Mesothelial cell of epicardium (in vitro differentiated cells): Measurements from ENCODE around the gene GTF3A. TPM values are rescaled to one million over a fixed set of nuclear protein-coding genes. Genes with fewer than 3 reads are reported as not detected.

Source experiments
- DNase-seq, 2 experiments: peaks; one replicate each; pipeline ENCODE4 v3.0.0; 2021; ENCODE audit warnings: low spot score in 2 of 2; ENCODE audit not compliant: unreplicated experiment in 2 of 2
- H3K27ac Mint-ChIP-seq: 2 replicates; pipeline ENCODE4 v1.8.0; 2021; ENCODE audit warnings: mixed read lengths
- H3K27me3 Mint-ChIP-seq: 2 replicates; pipeline ENCODE4 v1.8.0; 2021; ENCODE audit warnings: low read depth, mixed read lengths
- H3K36me3 Mint-ChIP-seq: 2 replicates; pipeline ENCODE4 v1.8.0; 2021; ENCODE audit warnings: mixed read lengths
- H3K4me1 Mint-ChIP-seq: 2 replicates; pipeline ENCODE4 v1.8.0; 2021; ENCODE audit warnings: mixed read lengths
- H3K4me3 Mint-ChIP-seq: 2 replicates; pipeline ENCODE4 v1.8.0; 2021; ENCODE audit warnings: mild to moderate bottlenecking, moderate library complexity, mixed read lengths
- H3K9me3 Mint-ChIP-seq: 2 replicates; pipeline ENCODE4 v1.8.0; 2021; ENCODE audit warnings: mixed read lengths
- CTCF ChIP-seq: fragments of 200-600 bp; sonication (generic); IDR thresholded peaks from one replicate; pipeline ENCODE4 v1.5.0; 2021; ENCODE audit warnings: antibody characterized with exemption; ENCODE audit not compliant: unreplicated experiment
- total RNA-seq: library from RNA; stranded (reverse); gene quantifications from 3 replicates; pipeline ENCODE4 v1.2.1, GENCODE V29; 2021

Gene GTF3A
- total RNA-seq, 1 donor from 2014 or later = 48.6 TPM

- Mint-ChIP-seq H3K9me3 (peaks cover 8% of the 10 kb centered on the region), H3K4me1 (peaks cover 22% of the 10 kb centered on the region), H3K27ac (no peak overlapping the region), H3K4me3 (no peak overlapping the region), H3K36me3 (no peaks in the 10 kb centered on the region), H3K27me3 (peaks cover 20% of the 10 kb centered on the region)
- peak; percentile 37 for TF ChIP-seq CTCF
- DNase-seq = no peak
Observed at GRCh38 chr13:27406178-27406939, 18.1 kb upstream of the GTF3A start.

DNA sequence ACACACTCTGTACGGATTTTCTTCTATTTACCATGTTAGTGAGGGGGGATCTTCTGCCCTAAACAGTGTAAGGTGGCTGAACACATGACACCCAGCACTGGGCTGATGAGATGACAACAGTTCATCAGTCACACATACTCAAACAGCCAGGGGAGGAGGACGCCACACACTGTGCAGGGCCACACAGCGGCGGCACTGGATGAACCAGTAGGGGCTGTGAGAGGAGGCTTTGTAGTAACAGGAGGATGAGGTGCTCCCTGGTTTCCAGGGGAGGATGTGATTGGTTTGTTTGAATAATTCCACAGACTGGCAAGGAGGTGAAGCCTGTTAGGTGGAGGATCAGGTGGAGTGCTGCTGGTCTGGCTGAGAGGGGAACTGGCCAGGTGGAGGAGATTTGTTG, 16.3 kb upstream of the GTF3A start:
- Mint-ChIP-seq H3K4me1 (peaks cover 16% of the 10 kb centered on the region), H3K36me3 (no peaks in the 10 kb centered on the region), H3K27ac (no peak overlapping the region), H3K4me3 (no peak overlapping the region), H3K27me3 (peaks cover 36% of the 10 kb centered on the region), H3K9me3 (peaks cover 8% of the 10 kb centered on the region)
- TF ChIP-seq CTCF = no peak
- no peak for DNase-seq

GRCh38 chr13:27409013-27409412, 15.4 kb upstream of the GTF3A start:
- H3K36me3 Mint-ChIP-seq = no peaks in the 10 kb centered on the region
- H3K27ac Mint-ChIP-seq = no peak overlapping the region
- H3K27me3 Mint-ChIP-seq = peaks cover 43% of the 10 kb centered on the region
- no peak for DNase-seq
- peaks cover 8% of the 10 kb centered on the region for H3K9me3 Mint-ChIP-seq
- peaks cover 6% of the 10 kb centered on the region for H3K4me1 Mint-ChIP-seq
- TF ChIP-seq CTCF = no peak
- no peak overlapping the region for H3K4me3 Mint-ChIP-seq

DNA sequence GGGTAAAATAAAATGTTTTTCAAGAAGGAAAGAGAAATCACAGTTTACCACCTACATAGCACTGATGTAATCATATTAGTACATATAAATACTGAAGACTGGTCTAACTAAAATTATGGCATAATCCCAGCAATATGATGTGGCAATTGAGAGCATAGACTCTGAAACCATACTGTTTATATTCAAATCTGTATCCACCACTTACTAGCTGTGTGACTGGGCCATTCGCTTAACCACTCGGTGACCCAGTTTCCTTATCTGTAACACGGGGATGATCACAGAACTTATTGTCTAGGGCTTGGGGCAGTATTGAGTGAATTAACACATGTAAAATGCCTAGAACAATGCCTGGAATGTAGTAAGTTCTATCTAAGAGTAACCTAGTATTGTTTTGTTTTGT, 13.1 kb upstream of the GTF3A start:
- H3K27ac Mint-ChIP-seq = no peak overlapping the region
- no peak overlapping the region for H3K4me3 Mint-ChIP-seq
- H3K27me3 Mint-ChIP-seq = peaks cover 64% of the 10 kb centered on the region
- peaks cover 8% of the 10 kb centered on the region for H3K9me3 Mint-ChIP-seq
- no peaks in the 10 kb centered on the region for H3K4me1 Mint-ChIP-seq
- no peak for TF ChIP-seq CTCF
- no peaks in the 10 kb centered on the region for H3K36me3 Mint-ChIP-seq
- no peak for DNase-seq

- no peak for DNase-seq
- no peak overlapping the region for H3K27ac Mint-ChIP-seq
Observed at GRCh38 chr13:27415116-27415515, 9.3 kb upstream of the GTF3A start.

More at GRCh38 chr13:27415116-27415515, 9.3 kb upstream of the GTF3A start:
- H3K27me3 Mint-ChIP-seq = peaks cover 63% of the 10 kb centered on the region
- no peak overlapping the region for H3K4me3 Mint-ChIP-seq
- no peak for TF ChIP-seq CTCF
- H3K4me1 Mint-ChIP-seq = no peaks in the 10 kb centered on the region
- peaks cover 2% of the 10 kb centered on the region for H3K9me3 Mint-ChIP-seq
- no peaks in the 10 kb centered on the region for H3K36me3 Mint-ChIP-seq
